HEK293T (cell line): ENCODE data around the gene XK.

Source experiments
- CTCF ChIA-PET: fragments of 350-600 bp; formaldehyde crosslinking; extraction: SDS; loops from one replicate; lab custom pipeline; 2021; ENCODE audit warnings: antibody characterized with exemption, inconsistent platforms; lab: Yijun Ruan, JAX
- POLR2A ChIA-PET: fragments of 350-600 bp; formaldehyde crosslinking; extraction: SDS; loops from one replicate; lab custom pipeline; 2020; ENCODE audit warnings: antibody characterized with exemption, inconsistent platforms; lab: Yijun Ruan, JAX
- DNase-seq: peaks from one replicate; pipeline ENCODE4 v3.0.0; 2012; ENCODE audit warnings: mixed read lengths; ENCODE audit errors: extremely low spot score
- ARNT ChIP-seq: fragments of 450-650 bp; IDR thresholded peaks from 2 replicates; pipeline ENCODE4 v1.6.1; 2017; ENCODE audit warnings: mild to moderate bottlenecking
- BHLHE40 ChIP-seq: fragments of 450-650 bp; IDR thresholded peaks from 2 replicates; pipeline ENCODE4 v1.6.1; 2016; ENCODE audit warnings: mild to moderate bottlenecking, moderate library complexity, borderline replicate concordance
- CTBP1 ChIP-seq: fragments of 450-650 bp; IDR thresholded peaks from 2 replicates; pipeline ENCODE4 v1.6.1; 2016; ENCODE audit warnings: borderline replicate concordance
- ELF4 ChIP-seq: fragments of 450-650 bp; IDR thresholded peaks from 2 replicates; pipeline ENCODE4 v1.6.1; 2017; ENCODE audit warnings: antibody characterized with exemption
- FOXA1 ChIP-seq: fragments of 450-650 bp; IDR thresholded peaks from 2 replicates; pipeline ENCODE4 v1.6.1; 2016; ENCODE audit warnings: mild to moderate bottlenecking
- FOXK2 ChIP-seq: fragments of 450-650 bp; IDR thresholded peaks from 2 replicates; pipeline ENCODE4 v1.6.1; 2016; ENCODE audit warnings: mild to moderate bottlenecking
- FOXM1 ChIP-seq: fragments of 450-650 bp; IDR thresholded peaks from 2 replicates; pipeline ENCODE4 v1.6.1; 2017; ENCODE audit warnings: mild to moderate bottlenecking, borderline replicate concordance
- HDGF ChIP-seq: fragments of 450-650 bp; IDR thresholded peaks from 2 replicates; pipeline ENCODE4 v1.6.1; 2017; ENCODE audit warnings: antibody characterized with exemption, borderline replicate concordance
- L3MBTL2 ChIP-seq: fragments of 450-650 bp; conservative IDR thresholded peaks from 2 replicates; pipeline ENCODE4 v1.6.1; 2016; ENCODE audit warnings: mild to moderate bottlenecking
- LEF1 ChIP-seq: fragments of 450-650 bp; IDR thresholded peaks from 2 replicates; pipeline ENCODE4 v1.6.1; 2017; ENCODE audit warnings: mild to moderate bottlenecking, borderline replicate concordance
- NFRKB ChIP-seq: fragments of 450-650 bp; IDR thresholded peaks from 2 replicates; pipeline ENCODE4 v1.6.1; 2016; ENCODE audit warnings: mild to moderate bottlenecking, moderate library complexity
- PKNOX1 ChIP-seq: fragments of 450-650 bp; IDR thresholded peaks from 2 replicates; pipeline ENCODE4 v1.6.1; 2016
- SP1 ChIP-seq: fragments of 450-650 bp; IDR thresholded peaks from 2 replicates; pipeline ENCODE4 v1.6.1; 2017
- SUZ12 ChIP-seq: fragments of 450-650 bp; IDR thresholded peaks from 2 replicates; pipeline ENCODE4 v1.6.1; 2016; ENCODE audit warnings: mild to moderate bottlenecking
- TARDBP ChIP-seq: fragments of 450-650 bp; IDR thresholded peaks from 2 replicates; pipeline ENCODE4 v1.6.1; 2016
- ZNF384 ChIP-seq: fragments of 450-650 bp; IDR thresholded peaks from 2 replicates; pipeline ENCODE4 v1.6.1; 2016

Gene XK

GRCh38 chrX:37651921-37652452 lies 33.6 kb upstream of the XK start:
- ChIA-PET POLR2A (no interaction called here), CTCF (no interaction called here)
- no peak for DNase-seq
- TF ChIP-seq ELF4, result no peak
- no peak for TF ChIP-seq CTBP1
- no peak for TF ChIP-seq FOXA1
- no peak for TF ChIP-seq ZNF384
- TF ChIP-seq L3MBTL2, result no peak
- TF ChIP-seq TARDBP, result no peak
- TF ChIP-seq SP1, result no peak
- no peak for TF ChIP-seq FOXM1
- no peak for TF ChIP-seq LEF1
- TF ChIP-seq HDGF, result no peak
- TF ChIP-seq PKNOX1, result no peak
- no peak for TF ChIP-seq NFRKB
- no peak for TF ChIP-seq SUZ12
- no peak for TF ChIP-seq ARNT

- ChIA-PET CTCF (no interaction called here), POLR2A (no interaction called here)
- no peak for TF ChIP-seq NFRKB
- no peak for TF ChIP-seq ELF4
- no peak for TF ChIP-seq PKNOX1
- no peak for TF ChIP-seq HDGF
- TF ChIP-seq SUZ12, result no peak
- no peak for TF ChIP-seq L3MBTL2
- TF ChIP-seq LEF1, result no peak
- TF ChIP-seq SP1, result no peak
- TF ChIP-seq ARNT, result no peak
- TF ChIP-seq FOXK2, result no peak
- no peak for TF ChIP-seq CTBP1
- TF ChIP-seq FOXM1, result no peak
- no peak for DNase-seq
Measured at GRCh38 chrX:37652589-37653231, 32.9 kb upstream of the XK start.

GRCh38 chrX:37653397-37654085 lies 32.0 kb upstream of the XK start:
- POLR2A ChIA-PET, result no interaction called here
- CTCF ChIA-PET, result no interaction called here
- DNase-seq, result no peak
- no peak for TF ChIP-seq BHLHE40
- TF ChIP-seq ELF4, result no peak
- TF ChIP-seq L3MBTL2, result no peak

GRCh38 chrX:37658343-37659030 lies 27.1 kb upstream of the XK start:
- ChIA-PET POLR2A (no interaction called here), CTCF (no interaction called here)
- TF ChIP-seq FOXM1, result no peak
- no peak for TF ChIP-seq SUZ12
- TF ChIP-seq CTBP1, result no peak
- no peak for TF ChIP-seq ZNF384
- TF ChIP-seq BHLHE40, result no peak
- TF ChIP-seq FOXK2, result no peak
- no peak for TF ChIP-seq HDGF
- no peak for TF ChIP-seq NFRKB
- no peak for DNase-seq

GRCh38 chrX:37659047-37659446 lies 26.5 kb upstream of the XK start:
- TF ChIP-seq CTBP1 (no peak), ZNF384 (no peak), LEF1 (no peak), L3MBTL2 (no peak), ARNT (no peak), SUZ12 (no peak), BHLHE40 (no peak), SP1 (no peak)
- ChIA-PET CTCF (no interaction called here), POLR2A (no interaction called here)
- no peak for DNase-seq

GRCh38 chrX:37662181-37662580 lies 23.4 kb upstream of the XK start:
- CTCF ChIA-PET, result no interaction called here
- TF ChIP-seq L3MBTL2 (no peak), FOXA1 (no peak), ZNF384 (no peak), SUZ12 (no peak)

GRCh38 chrX:37666516-37666915 lies 19.1 kb upstream of the XK start:
- DNase-seq, result no peak
- ChIA-PET CTCF (no interaction called here), POLR2A (no interaction called here)
- TF ChIP-seq FOXK2, result no peak
- no peak for TF ChIP-seq SP1
- no peak for TF ChIP-seq ARNT
- TF ChIP-seq FOXA1, result no peak
- no peak for TF ChIP-seq ELF4
- no peak for TF ChIP-seq SUZ12
- TF ChIP-seq HDGF, result no peak
- no peak for TF ChIP-seq BHLHE40
- TF ChIP-seq CTBP1, result no peak
- no peak for TF ChIP-seq LEF1
- TF ChIP-seq L3MBTL2, result no peak
- no peak for TF ChIP-seq TARDBP
- no peak for TF ChIP-seq PKNOX1
- no peak for TF ChIP-seq ZNF384
- no peak for TF ChIP-seq FOXM1

More at GRCh38 chrX:37662181-37662580, 23.4 kb upstream of the XK start:
- POLR2A ChIA-PET, result no interaction called here
- no peak for DNase-seq
